ENCODE results near the gene TRIB2. TPM values are rescaled to one million over a fixed set of nuclear protein-coding genes. Genes with fewer than 3 reads are reported as not detected.

Gene TRIB2
- total and polyA plus RNA-seq, 2 of the 4 experiments (the other 2 are of a cell fraction) = 12.0 to 12.7 TPM

- BruUV-seq (replicated peaks) = no TSS peak
- no peak overlapping the region for H3K4me2 ChIP-seq (ENCODE audit: low read depth, low read length)
These were observed 41.4 kb upstream of the TRIB2 start for GRCh38 chr2:12675352-12675795.

More at GRCh38 chr2:12675352-12675795, 41.4 kb upstream of the TRIB2 start:
- no peaks in the 10 kb centered on the region for H4K20me1 ChIP-seq (ENCODE audit: insufficient read depth, low read length)
- ChIA-PET POLR2A (ENCODE audit: unreplicated experiment) (no interaction called here), CTCF (no interaction called here)
- no peak overlapping the region for H2BK5ac ChIP-seq (ENCODE audit: low read depth, low read length, poor library complexity, severe bottlenecking)
- no peak overlapping the region for H4K5ac ChIP-seq (ENCODE audit: low read depth, low read length)
- in situ Hi-C loops (cut with MboI; ENCODE audit: low sequenced_read_pairs) (no loop called here), dilution Hi-C loops (cut with HindIII; ENCODE audit: low sequenced_read_pairs, unreplicated experiment) (no loop called here), intact Hi-C loops (cut with micrococcal nuclease) (no loop called here)
- H2AK5ac ChIP-seq (ENCODE audit: low read depth, low read length) = peak overlapping the region; percentile 12; the same call in 1 of the 2 replicates
- DNase-seq = peak; percentile 53
- H3K4me3 ChIP-seq (ENCODE audit: insufficient read depth, low read depth, low read length) = no peak overlapping the region
- no peak overlapping the region for H2BK20ac ChIP-seq (ENCODE audit: low read depth, low read length)
- peak overlapping the region; percentile 47; the same call in 1 of the 3 replicates for H2BK15ac ChIP-seq (ENCODE audit: low read depth, low read length)
- H2BK120ac ChIP-seq (ENCODE audit: low read depth, low read length) = 0 out of 2 replicates have a peak overlapping the region, but pooled peaks have one; percentile 16
- H4K8ac ChIP-seq (ENCODE audit: low read depth in 2 of 2, low read length in 2 of 2) = no peak overlapping the region
- no peak overlapping the region for H3K23ac ChIP-seq (ENCODE audit: low read depth, low read length)
- H3K4ac ChIP-seq (ENCODE audit: low read depth, low read length) = no peak overlapping the region
- H3K14ac ChIP-seq (replicated peaks; ENCODE audit: low read depth, low read length) = 0 out of 2 replicates have a peak overlapping the region, but pooled peaks have one; percentile 24
- no peaks in the 10 kb centered on the region for H3K79me1 ChIP-seq (ENCODE audit: low read depth in 1 of 2, low read length in 2 of 2)
- TF ChIP-seq MAFK (IDR thresholded peaks at IDR 0.05; ENCODE audit: low read depth, low read length) (no peak), RAD21 (IDR thresholded peaks at IDR 0.05; ENCODE audit: low read length) (no peak), ELK1 (IDR thresholded peaks at IDR 0.05; ENCODE audit: borderline replicate concordance, low read depth, low read length) (no peak), CHD1 (IDR thresholded peaks at IDR 0.05; ENCODE audit: low read depth, low read length) (no peak), SMC3 (IDR thresholded peaks at IDR 0.05; ENCODE audit: low read depth, low read length) (no peak), BHLHE40 (IDR thresholded peaks at IDR 0.05; ENCODE audit: low read depth, low read length) (no peak), CTCF (conservative IDR thresholded peaks at IDR 0.05; ENCODE audit: low read depth, low read length) (no peak), FOS (IDR thresholded peaks at IDR 0.05; ENCODE audit: low read depth, low read length) (no peak), RFX5 (IDR thresholded peaks at IDR 0.05; ENCODE audit: low read depth, low read length) (no peak), RCOR1 (IDR thresholded peaks at IDR 0.05; ENCODE audit: insufficient replicate concordance, low read length) (no peak), MAZ (IDR thresholded peaks at IDR 0.05; ENCODE audit: borderline replicate concordance, low read depth, low read length) (no peak), POLR2A (IDR thresholded peaks at IDR 0.05; ENCODE audit: low read depth, low read length) (no peak), NFE2L2 (IDR thresholded peaks at IDR 0.05; ENCODE audit: low read depth, low read length) (no peak), CEBPB (IDR thresholded peaks at IDR 0.05; ENCODE audit: low read depth, low read length) (no peak), USF2 (IDR thresholded peaks at IDR 0.05; ENCODE audit: low read depth, low read length) (no peak), MXI1 (IDR thresholded peaks at IDR 0.05; ENCODE audit: borderline replicate concordance, low read depth, low read length) (no peak)
- peak overlapping the region; percentile 38 for H2AFZ ChIP-seq (replicated peaks; ENCODE audit: low read length, poor library complexity)
- H3K9me3 ChIP-seq (ENCODE audit: control insufficient read depth, insufficient read depth, low read length) = no peaks in the 10 kb centered on the region
- H3K36me3 ChIP-seq (ENCODE audit: control insufficient read depth, insufficient read depth, low read length) = no peaks in the 10 kb centered on the region
- H3K4me1 ChIP-seq (ENCODE audit: control insufficient read depth, insufficient read depth, low read length) = 0 out of 2 replicates have a peak, but pooled peaks cover 1% of the 10 kb centered on the region
- H3K18ac ChIP-seq (ENCODE audit: low read depth, low read length) = no peak overlapping the region
- H3K27me3 ChIP-seq (ENCODE audit: control insufficient read depth, insufficient read depth, low read length) = no peaks in the 10 kb centered on the region
- no peaks in the 10 kb centered on the region for H3K9me1 ChIP-seq (ENCODE audit: insufficient read depth, low read length)
- H3K56ac ChIP-seq (ENCODE audit: extremely low read depth, insufficient read depth, low read length) = no peak overlapping the region
- no peak overlapping the region for H2AK9ac ChIP-seq (replicated peaks; ENCODE audit: low read depth, low read length, poor library complexity)
- no peak overlapping the region; the same call in 1 of the 2 replicates for H4K91ac ChIP-seq (ENCODE audit: insufficient read depth, low read depth, low read length)
- WGBS, 2 experiments (ENCODE audit: extremely low coverage in 2 of 2, insufficient read length in 1 of 2) = 92% methylated on average over 4 of the region's 7 CpGs; no CpG with 5 or more reads in 1 of the 2 experiments
- H3K9ac ChIP-seq (ENCODE audit: low read depth, low read length) = no peak overlapping the region
- ATAC-seq (ENCODE audit: low read depth) = peak; percentile 40; the same call in 1 of the 2 replicates
- no peak overlapping the region for H3K27ac ChIP-seq (ENCODE audit: insufficient read depth, low read length)
